GM21825 (cell line): ENCODE results near the gene PTX4.

ENCODE experiments used
- ATAC-seq: cut with Tn5 transposase; IDR thresholded peaks from one replicate; pipeline ENCODE4 v1.9.1; 2021; ENCODE audit warnings: mild to moderate bottlenecking, moderate library complexity; ENCODE audit not compliant: unreplicated experiment

Gene PTX4, protein sequence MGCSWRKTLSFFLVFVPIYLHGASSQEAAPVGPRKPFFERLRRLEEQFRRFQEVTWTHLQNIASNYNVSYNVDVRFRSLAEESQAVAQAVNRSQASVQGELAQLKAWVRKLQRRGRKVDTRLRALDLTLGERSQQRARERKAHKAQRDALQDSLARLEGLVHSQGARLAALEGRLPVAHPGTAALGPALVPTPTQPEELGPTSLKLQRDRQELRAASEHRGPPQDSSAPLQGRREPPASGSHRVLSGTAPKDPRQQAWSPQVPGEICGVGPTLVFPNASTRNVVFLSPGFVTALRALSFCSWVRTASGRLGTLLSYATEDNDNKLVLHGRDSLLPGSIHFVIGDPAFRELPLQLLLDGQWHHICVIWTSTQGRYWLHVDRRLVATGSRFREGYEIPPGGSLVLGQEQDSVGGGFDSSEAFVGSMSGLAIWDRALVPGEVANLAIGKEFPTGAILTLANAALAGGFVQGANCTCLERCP

DNA sequence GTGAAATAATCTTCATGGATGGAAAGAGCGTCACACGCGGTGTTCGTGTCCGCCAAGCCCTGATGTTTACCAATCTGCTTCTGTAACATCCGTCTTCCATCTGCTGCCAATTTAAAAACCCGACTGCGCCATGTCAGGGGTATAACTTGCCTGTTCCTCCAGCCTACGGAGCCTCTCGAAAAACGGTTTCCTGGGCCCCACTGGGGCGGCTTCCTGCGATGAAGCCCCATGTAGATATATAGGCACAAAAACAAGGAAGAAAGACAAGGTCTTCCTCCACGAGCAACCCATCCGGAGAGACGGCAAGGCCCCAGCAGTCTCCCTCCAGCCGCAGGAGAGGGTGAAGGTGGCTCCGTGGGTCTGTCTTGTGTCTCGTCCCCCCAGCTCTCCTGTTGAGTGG lies at the start of gene PTX4:
TSS of gene PTX4 (minus strand) at position 326 of the 400 bp plus-strand sequence. CDS start at position 291, 35 bp downstream.
- ATAC-seq = no peak

DNA sequence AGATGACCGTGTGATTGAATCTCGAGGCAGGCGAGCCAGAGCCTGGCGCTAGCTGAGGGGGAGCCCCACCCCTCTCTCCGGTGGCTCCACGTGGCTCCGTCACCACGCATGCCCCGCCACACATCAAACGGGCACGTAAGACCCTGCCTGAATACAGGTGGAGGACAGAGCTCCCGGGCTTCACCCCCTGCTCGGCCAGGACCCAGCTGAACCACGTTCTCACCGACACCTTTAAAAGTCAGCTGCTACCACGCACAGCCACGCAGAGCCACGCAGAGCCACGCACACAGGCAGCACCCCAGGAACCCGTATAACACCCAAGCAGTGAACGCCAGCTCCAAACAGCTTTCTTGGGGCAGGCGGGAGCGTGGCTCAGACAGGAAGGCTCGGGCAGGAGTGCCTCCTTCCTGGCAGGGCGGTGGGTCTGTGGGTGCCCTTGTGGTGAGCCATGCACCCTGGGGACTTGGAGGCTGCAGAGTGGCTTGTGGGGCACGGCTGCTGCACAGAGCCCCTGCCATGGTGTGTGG lies 49.1 kb upstream of the PTX4 start:
- ATAC-seq = no peak

DNA sequence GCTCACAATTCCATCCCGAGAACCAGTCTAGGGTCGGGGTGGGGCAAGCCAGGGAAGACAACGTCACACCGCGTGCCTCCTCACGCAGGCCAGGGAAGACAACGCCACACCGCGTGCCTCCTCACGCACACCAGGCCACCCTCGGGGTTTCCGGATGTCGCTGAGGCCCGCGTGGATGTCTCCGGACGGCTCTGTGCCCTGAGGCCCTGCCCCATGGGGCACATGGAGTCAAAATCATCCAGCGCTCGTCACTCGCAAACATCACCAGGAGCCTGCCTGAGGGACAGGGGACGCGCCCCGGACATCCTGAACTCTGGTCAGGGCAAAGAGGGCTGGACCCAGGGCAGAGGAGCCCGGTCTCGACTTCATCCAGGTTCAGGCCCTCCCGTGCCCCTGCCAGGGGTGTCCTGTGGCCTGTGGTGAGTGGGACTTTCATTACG lies 48.4 kb upstream of the PTX4 start:
- no peak for ATAC-seq

DNA sequence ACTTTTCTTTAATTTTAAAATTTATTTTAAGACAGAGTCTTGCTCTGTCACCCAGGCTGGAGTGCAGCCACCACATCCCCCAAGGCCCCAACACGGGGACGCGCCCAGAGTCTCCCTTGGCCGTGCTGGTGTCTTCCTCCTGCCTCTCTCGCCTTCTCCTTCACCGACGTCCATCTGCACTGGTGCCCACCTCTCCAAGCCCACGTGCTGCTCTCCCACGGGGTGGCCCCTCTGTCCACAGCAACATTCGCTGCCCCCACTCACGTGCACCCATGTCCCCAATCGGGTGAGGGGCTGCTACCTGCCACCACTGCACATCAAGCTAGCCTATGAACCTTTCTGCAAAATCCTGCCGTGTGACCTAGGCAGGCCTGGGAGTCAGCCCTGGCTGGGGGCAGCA lies 47.9 kb upstream of the PTX4 start:
- no peak for ATAC-seq

DNA sequence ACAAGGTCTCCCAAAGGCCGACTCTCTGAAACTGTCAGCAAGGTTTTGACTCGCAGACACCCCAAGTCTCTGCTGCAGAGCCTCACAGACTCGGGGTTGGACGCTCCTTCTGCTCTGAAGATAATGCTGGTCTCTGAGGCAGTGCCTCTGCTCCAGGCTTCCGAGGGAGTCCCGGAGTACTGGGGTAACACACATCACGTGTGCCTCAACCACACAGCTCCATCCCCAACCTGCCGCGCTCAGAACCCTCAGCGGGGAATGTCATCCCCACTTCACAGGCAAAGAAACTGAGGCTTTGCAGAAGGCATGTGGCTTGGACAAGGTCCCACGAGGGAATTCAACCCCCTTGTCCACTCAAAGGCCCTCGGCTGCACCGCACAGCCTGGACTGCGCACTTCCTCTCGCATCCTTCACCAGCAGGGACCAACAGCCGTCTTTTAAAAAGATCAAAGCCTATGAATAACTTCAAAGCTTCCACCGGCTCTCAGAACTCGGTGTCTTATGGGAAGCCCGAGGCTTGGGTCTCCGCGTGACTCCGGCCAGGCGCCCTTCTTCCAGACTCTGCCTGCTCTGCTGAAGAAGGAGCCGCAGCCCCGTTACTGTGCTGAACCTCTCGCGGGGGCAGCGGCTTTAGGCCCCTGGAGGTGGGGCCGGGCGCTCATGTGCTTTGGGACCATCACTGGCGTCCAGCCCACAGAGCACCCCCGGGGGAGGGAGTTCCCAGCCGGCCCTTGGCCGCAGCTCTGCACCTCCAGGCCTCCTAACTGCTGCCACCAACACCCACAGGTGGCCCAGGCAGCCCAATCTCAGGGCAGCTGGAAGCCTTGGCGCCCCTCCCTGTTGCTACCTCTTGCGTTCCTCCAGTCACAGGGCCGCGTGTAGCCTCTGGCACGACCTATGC lies 46.9 kb upstream of the PTX4 start:
- no peak for ATAC-seq

DNA sequence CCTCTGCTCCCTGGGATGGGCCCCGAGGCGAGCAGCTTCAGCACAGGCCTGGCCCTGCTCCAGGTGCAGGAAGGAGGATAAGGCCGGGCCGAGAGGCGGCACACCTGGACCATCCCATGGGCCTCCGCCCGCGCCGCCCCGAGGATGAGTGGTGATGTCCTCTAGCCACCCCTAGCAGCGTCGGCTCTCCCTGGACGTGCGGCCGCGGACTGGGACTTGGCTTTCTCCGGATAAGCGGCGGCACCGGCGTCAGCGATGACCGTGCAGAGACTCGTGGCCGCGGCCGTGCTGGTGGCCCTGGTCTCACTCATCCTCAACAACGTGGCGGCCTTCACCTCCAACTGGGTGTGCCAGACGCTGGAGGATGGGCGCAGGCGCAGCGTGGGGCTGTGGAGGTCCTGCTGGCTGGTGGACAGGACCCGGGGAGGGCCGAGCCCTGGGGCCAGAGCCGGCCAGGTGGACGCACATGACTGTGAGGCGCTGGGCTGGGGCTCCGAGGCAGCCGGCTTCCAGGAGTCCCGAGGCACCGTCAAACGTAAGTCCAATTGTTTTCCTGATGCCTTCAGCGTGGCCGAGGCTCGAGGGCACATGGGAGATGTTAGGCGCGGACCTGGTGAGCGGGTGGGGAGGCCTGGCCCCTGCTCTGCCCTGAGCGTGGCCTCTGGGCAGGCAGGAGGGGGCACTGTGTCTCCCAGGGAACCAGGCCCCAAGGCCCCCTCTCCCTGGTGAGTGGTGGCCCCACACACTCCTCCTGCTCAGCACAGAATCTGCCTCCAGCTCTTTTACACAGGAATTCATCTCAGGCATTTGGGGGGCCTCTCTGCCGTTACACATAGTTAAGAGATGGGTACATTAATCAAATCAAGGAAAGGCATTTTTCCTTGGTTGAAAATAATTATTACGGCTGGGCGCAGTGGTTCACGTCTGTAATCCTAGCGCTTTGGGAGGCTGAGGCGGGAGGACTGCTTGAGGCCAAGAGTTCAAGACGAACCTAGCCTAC lies 45.6 kb upstream of the PTX4 start:
- ATAC-seq = no peak

DNA sequence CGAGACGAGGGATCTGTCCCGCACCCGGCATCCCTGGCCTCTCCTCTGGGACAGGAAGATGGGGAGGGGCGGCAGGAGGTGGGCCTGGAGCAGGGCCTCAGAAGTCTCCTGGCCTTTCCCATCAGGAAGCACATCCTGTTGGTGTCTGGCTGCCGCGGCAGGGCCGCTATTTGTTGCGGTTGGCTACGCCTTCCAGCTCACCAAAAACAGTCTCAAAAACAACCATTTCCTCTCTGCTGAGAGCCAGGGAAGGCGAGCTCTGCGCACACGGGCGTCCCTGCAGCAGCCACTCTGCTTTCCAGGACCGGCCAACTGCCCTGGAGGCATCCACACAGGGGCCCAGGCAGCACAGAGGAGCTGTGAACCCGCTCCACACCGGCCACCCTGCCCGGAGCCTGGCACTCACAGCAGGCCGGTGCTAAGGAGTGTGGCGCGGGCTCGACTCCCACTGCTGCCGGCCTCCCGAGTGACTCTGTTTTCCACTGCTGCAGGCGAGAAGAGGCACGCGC lies 44.8 kb upstream of the PTX4 start, which contains the start of gene TMEM204:
TSS of gene TMEM204 (plus strand) at position 224 of the 509 bp plus-strand sequence. CDS start 610 bp downstream, outside the sequence.
- no peak for ATAC-seq

DNA sequence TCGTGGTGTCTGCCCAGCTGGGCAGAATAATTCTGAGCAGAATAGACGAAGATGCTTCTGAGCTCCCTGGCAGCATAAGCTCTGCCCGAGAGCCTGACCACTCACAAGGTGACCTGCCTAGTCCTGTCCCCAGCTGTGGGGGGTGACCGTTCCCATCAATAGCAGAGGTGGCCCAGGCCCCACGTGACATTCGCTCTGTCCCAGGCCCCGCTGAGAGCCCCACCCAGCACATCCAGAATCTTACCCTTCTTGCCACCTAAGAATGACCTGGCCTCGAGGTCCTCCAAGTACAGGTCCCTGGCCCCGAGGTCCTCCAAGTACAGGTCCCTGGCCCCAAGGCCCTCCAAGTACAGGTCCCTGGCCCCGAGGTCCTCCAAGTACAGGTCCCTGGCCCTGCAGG lies 44.0 kb upstream of the PTX4 start:
- ATAC-seq = no peak

DNA sequence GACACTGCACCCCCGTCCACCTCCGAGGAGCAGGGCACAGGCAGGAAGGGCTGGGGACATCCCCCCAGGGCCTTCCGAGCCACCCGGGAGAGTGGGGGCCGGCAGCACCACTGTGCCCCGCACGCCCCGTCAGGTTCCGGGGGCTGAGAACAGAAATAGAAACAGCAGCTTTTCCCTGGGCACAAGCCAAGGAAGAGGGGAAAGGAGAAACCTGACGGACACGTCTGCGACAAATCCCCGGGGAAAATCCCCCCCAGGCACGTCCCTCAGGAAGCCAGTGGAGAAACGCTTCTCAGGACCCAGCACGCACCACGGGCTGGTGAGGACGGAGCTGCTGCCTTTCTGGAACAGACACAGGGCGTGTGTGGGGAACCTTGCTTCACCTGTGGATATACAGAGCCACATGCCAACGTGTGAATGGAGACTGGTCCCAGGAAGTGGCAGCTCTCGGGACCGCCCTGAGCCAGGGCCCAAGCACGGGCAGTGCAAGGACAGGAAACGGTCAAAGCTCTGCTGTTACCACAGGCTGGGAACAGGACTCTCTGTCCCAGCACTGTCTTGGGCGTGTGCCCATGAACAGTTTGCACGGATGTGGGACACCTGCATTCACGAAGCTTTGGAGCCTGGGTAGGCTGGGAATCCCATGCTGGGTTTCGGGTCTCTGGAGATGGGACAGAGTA lies 43.5 kb upstream of the PTX4 start:
- no peak for ATAC-seq

DNA sequence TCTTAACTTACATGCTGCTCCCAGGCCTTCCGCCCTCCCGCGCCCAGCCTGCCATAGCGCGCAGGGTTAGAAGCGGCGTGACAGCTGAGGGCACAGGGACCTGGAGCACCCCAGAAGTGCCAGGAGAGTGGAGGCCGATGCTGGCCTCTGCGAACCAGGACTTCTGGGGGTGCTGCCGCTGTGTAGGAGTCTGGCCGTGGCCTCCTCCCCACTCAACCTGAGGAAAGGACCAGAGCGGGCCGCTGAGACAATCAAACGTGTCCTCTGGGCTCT lies 42.8 kb upstream of the PTX4 start:
- no peak for ATAC-seq

DNA sequence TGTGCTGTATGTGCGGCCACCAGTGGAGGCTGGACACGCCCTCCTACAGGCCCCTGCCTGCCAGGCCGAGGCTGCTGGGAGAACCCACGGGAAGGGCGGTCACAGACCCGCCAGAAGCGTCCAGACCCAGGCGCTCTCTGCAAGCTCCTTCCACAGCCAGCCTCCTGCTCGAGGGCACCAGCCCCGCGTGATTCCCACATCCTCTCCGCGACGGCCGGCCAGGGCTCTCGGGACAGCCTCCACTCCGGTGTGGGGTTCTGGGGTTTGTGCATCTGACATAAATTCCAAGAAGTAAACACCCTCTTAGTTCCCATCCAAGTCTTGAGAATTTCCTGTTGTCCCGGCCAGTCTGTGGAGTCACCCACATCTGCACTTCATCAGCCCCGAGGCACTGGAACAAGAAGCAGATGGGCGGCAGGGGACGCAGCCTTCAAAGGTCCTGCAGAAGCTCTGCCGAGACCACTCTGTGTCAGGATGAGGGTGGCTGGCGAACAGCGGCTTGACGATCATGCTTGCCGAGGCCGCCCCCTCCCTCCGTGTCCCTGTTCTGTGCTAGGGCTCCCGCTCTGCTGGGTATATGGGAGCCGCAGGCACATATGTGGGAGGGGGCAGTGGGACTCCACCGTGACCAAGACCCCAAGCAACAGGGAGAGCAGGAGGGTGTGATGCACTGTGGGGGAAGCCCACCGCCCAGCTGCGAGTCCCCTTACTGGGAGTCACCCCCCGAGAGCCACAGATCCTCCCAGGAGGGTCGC lies 42.3 kb upstream of the PTX4 start:
- no peak for ATAC-seq

DNA sequence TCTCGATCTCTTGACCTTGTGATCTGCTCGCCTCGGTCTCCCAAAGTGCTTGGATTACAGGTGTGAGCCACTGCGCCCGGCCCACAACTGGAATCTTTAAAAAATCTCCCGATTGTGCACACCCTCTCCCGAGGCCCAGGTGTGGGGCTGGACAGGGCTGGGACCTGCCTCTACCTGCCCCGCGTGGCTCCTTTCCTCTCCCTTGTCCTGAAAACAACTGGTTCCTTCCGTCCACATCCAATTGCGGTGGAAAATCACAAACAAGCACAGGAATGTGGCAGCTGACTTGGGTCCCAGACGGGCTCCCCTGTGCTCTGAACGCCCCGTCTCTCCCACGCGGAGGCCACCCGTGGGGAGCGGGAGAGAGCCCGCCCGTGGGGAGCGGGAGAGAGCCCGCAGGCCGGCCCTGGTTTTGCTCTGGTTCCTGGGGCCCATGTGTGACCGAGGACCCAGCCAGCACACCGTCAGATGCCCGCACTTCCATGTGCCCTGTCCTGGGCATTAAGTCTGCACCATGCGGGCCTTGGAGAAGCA lies 41.7 kb upstream of the PTX4 start:
- ATAC-seq = no peak

DNA sequence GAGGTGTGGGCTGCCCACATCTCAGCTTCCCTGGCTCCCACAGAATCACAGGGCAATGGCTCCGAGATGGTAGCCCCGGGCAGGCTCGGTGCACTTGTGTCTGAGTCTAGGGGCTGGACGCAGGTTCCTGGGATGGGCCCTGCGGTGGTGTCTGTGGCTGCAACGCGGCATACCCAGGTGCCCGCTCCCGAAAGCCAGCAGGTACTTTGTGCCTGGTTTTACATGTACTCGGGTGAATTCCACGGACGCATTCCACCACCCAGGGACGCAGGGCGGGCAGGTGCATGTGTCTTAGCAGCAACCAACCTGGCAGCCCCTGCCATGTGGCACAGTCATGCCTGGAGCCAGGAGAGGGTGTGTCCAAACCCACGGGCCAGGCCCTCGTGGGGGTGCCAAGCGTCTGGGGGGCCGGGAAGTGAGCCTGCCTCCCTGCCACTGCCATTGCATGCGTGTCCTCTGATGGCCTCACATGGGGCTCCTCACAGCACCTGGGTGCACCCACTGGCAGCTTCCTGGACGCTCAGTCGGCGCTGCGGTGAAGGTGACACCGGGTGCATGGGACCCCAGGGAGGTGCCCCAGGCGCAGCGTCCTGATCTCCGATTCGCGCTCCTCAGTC lies 40.3 kb upstream of the PTX4 start:
- ATAC-seq = no peak

DNA sequence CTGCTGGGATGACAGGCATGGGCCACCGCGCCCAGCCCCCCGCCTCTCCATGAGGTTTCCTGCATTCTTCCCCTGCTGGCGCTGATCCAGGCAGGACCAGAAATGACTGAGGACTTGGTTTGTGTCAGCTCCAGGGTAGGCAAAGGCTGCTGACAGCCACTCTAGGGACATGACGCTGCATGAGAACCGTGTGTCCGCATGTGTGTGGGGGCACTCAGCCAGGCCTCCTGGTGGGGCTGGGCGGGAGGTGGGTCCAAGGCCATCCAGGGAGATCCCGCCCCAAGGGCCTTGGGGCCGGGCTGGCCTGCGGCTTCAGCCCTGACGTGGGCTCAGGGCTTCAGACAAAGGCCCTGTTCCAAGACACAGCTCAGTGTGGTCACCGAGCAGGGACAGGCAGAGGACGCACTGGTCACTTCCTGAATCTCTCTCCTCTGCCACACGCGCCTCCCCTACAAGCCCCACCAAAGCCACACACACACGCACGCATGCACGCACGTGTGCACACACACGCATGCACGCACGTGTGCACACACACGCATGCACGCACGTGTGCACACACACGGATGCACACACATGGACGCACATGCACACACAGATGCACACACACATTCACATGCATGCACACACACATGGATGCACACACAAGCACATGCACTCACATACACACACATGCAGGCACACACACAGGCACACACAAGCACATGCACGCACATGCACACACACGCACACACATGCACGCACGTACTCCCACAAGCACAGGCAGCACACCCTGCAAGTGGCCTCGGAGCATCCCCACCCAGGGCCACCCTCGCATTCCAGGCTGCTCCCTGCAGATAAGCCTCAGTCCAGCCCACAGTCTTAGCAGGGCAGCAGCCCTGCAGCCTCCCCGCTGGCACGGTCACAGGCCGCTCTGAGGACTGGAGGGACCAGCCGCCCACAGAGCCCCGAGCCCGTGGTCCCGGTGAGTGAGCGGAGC lies 39.4 kb upstream of the PTX4 start:
- ATAC-seq = no peak

DNA sequence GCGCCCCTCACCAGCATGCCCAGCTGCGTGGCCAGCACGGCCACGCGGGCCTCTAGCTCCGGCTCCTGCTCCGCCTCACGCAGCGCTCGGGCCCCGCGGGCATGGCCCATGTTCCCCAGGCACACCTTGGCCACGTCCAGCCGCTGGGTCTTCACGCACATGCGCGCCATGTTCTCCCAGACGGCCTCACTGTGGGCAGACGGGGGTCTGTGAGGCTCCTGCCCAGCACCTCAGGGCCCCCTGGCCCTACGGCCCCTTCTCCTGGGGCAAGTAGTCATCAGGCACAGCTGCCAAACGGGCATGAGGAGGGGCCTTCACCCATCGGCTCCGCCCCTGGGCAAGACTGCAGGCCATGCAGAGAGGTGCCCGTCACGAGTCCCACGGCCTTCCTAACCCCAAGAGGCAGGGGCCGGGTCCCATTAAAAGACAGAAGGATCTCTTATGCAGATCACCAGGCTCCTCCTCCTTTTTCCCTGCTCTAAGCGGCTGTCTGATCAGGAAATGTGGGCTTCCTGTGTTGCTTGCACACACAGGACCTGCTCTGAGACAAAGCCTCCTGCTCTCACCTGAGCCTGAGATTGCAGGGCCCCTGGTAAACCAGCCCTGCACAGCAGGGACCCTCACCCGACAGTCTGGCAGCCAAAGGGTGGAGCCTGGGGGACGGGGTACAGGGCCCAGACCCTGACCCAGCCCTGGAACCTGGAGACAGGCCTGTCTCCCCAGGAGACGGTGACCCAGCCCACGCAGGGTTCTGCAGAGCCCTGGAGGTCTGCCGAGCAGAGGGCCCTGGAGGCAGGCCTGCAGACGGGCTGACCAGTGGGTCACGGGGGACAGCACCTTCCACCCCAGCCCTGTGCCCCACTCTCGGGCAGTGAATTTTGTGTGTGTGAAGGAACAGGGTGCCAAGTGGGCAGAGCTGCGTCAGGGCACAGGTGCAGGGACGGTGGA lies 38.1 kb upstream of the PTX4 start:
- no peak for ATAC-seq
